Breast epithelium (tissue), 4 donors: ENCODE measurements around the gene MEG3. TPM values are rescaled to one million over a fixed set of nuclear protein-coding genes. Genes with fewer than 3 reads are reported as not detected.

ENCODE experiments used
- DNase-seq, 2 donors: peaks; one replicate each; pipeline ENCODE4 v3.0.0-alpha.2; 2019; ENCODE audit warnings: low spot score in 2 of 2
- H3K27ac ChIP-seq, 2 donors: fragments of 200-600 bp; sonication (generic) in 1 of 2; one replicate each; pipeline ENCODE4 v1.5.1; 2016 to 2019; ENCODE audit warnings: mild to moderate bottlenecking in 1 of 2
- H3K27me3 ChIP-seq, 2 donors: fragments of 200-600 bp; sonication (generic) in 1 of 2; one replicate each; pipeline versions ENCODE4 v1.5.1 to v1.6.0; 2017 to 2019; ENCODE audit warnings: control low read depth in 1 of 2, mild to moderate bottlenecking in 1 of 2
- H3K36me3 ChIP-seq: fragments of 200-600 bp; one replicate; pipeline ENCODE4 v1.5.1; 2019
- H3K4me1 ChIP-seq, 2 donors: fragments of 200-600 bp; sonication (generic); one replicate each; pipeline ENCODE4 v1.5.1; 2016 to 2019; ENCODE audit warnings: control low read depth in 1 of 2
- H3K4me3 ChIP-seq, 3 donors: fragments of 200-600 bp; sonication (generic); 1 replicate in 2 of 3; 2 replicates in 1 of 3; pipeline ENCODE4 v1.5.1; 2016 to 2019; ENCODE audit warnings: mild to moderate bottlenecking in 3 of 3, moderate library complexity in 2 of 3
- H3K9me3 ChIP-seq, 2 donors: fragments of 200-600 bp; sonication (generic) in 1 of 2; one replicate each; pipeline ENCODE4 v1.5.1; 2016 to 2019; ENCODE audit warnings: control low read depth in 1 of 2
- CTCF ChIP-seq, 3 donors: fragments of 450-650 bp; IDR thresholded peaks; one replicate each; pipeline ENCODE4 v1.5.1; 2016 to 2017; ENCODE audit warnings: antibody characterized with exemption in 3 of 3, mild to moderate bottlenecking in 3 of 3, moderate library complexity in 3 of 3
- POLR2A ChIP-seq: fragments of 450-650 bp; IDR thresholded peaks from one replicate; pipeline ENCODE4 v1.6.1; 2016; ENCODE audit warnings: antibody characterized with exemption, mild to moderate bottlenecking, moderate library complexity
- POLR2AphosphoS5 ChIP-seq, 3 donors: sonication (generic); formaldehyde crosslinking; IDR thresholded peaks; one replicate each; pipeline ENCODE4 v1.6.1; 2017; ENCODE audit warnings: antibody characterized with exemption in 3 of 3
- intact Hi-C: fragments of 100-400 bp; cut with DNase I; formaldehyde crosslinking; loops from one replicate; pipeline ENCODE4 v1.15.1; 2023; ENCODE audit warnings: low total_unique reads
- total RNA-seq, 3 donors: library from RNA; depleted of rRNA; stranded (reverse); fragments of >200 nt; gene quantifications; one replicate each; pipeline ENCODE4 v1.1.0, GENCODE V29; 2016

MEG3 gene
- total RNA-seq, 3 donors from 2014 or later: 45.2 to 68.8 (median 49.8) TPM

- Histone ChIP-seq H3K36me3 (no peaks in the 10 kb centered on the region), H3K9me3 (no peaks in the 10 kb centered on the region), H3K27ac (no peak overlapping the region), H3K4me1 (peaks cover 0 to 5% of the 10 kb centered on the region in 2 donors), H3K4me3 (no peak overlapping the region), H3K27me3 (peaks cover 0 to 21% of the 10 kb centered on the region in 2 donors)
- intact Hi-C loops: no loop called here
- no peak for TF ChIP-seq POLR2A
- no peak for TF ChIP-seq CTCF (IDR thresholded peaks at IDR 0.05)
- TF ChIP-seq POLR2AphosphoS5 (IDR thresholded peaks at IDR 0.05): no peak
- DNase-seq: peak in 1 of 2 donors; percentile 9
These were observed 72.5 kb downstream of the MEG3 start for GRCh38 chr14:100898465-100898864.

GRCh38 chr14:100898935-100899883 lies 73.3 kb downstream of the MEG3 start:
- no peak overlapping the region for H3K27ac ChIP-seq
- H3K4me1 ChIP-seq: peaks cover 0 to 5% of the 10 kb centered on the region in 2 donors
- no peaks in the 10 kb centered on the region for H3K36me3 ChIP-seq
- H3K27me3 ChIP-seq: peaks cover 0 to 29% of the 10 kb centered on the region in 2 donors
- no peaks in the 10 kb centered on the region for H3K9me3 ChIP-seq
- intact Hi-C loops: no loop called here
- TF ChIP-seq CTCF (IDR thresholded peaks at IDR 0.05) (no peak), POLR2AphosphoS5 (IDR thresholded peaks at IDR 0.05) (no peak), POLR2A (no peak)
- no peak overlapping the region for H3K4me3 ChIP-seq
- DNase-seq: peak; percentile 17 to 37

GRCh38 chr14:100899884-100900771 lies 74.2 kb downstream of the MEG3 start:
- peaks cover 0 to 31% of the 10 kb centered on the region in 2 donors for H3K27me3 ChIP-seq
- DNase-seq: peak; percentile 15 to 36
- TF ChIP-seq POLR2A (no peak), CTCF (IDR thresholded peaks at IDR 0.05) (no peak), POLR2AphosphoS5 (IDR thresholded peaks at IDR 0.05) (no peak)

GRCh38 chr14:100900837-100901390 lies 75.0 kb downstream of the MEG3 start:
- no peak overlapping the region for H3K4me3 ChIP-seq
- TF ChIP-seq POLR2A (no peak), POLR2AphosphoS5 (IDR thresholded peaks at IDR 0.05) (no peak), CTCF (IDR thresholded peaks at IDR 0.05) (no peak)
- peaks cover 0 to 31% of the 10 kb centered on the region in 2 donors for H3K27me3 ChIP-seq
- peaks cover 0 to 5% of the 10 kb centered on the region in 2 donors for H3K4me1 ChIP-seq
- no peaks in the 10 kb centered on the region for H3K36me3 ChIP-seq
- no peaks in the 10 kb centered on the region for H3K9me3 ChIP-seq
- no peak overlapping the region for H3K27ac ChIP-seq
- peak in 1 of 2 donors; percentile 47 for DNase-seq
- intact Hi-C loops: no loop called here

More at GRCh38 chr14:100899884-100900771, 74.2 kb downstream of the MEG3 start:
- intact Hi-C loops: no loop called here
- peaks cover 0 to 5% of the 10 kb centered on the region in 2 donors for H3K4me1 ChIP-seq
- H3K27ac ChIP-seq: no peak overlapping the region
- H3K36me3 ChIP-seq: no peaks in the 10 kb centered on the region
- no peaks in the 10 kb centered on the region for H3K9me3 ChIP-seq
- peak overlapping the region in 2 of 3 donors; percentile 1 to 27 for H3K4me3 ChIP-seq
